Frontal cortex (tissue), 4 donors: ENCODE results near the gene TMEM175. TPM values are rescaled to one million over a fixed set of nuclear protein-coding genes. Genes with fewer than 3 reads are reported as not detected.

Experiments
- DNase-seq, 2 donors: peaks; one replicate each; pipeline ENCODE4 v3.0.0; 2012; ENCODE audit warnings: low spot score in 2 of 2
- FAIRE-seq: peaks from 2 replicates; lab custom pipeline; 2012; peaks lifted over from hg19 to GRCh38; lab: Jason Lieb, UNC
- total RNA-seq: library from RNA; depleted of rRNA; stranded (reverse); fragments of >200 nt; gene quantifications from one replicate; pipeline ENCODE4 v1.2.3, GENCODE V29; 2014
- donor health status: control.
- donor health status: control.
- donor health status: control.

The TMEM175 gene
- total RNA-seq, 1 donor from 2014 or later = 18.8 TPM

DNA sequence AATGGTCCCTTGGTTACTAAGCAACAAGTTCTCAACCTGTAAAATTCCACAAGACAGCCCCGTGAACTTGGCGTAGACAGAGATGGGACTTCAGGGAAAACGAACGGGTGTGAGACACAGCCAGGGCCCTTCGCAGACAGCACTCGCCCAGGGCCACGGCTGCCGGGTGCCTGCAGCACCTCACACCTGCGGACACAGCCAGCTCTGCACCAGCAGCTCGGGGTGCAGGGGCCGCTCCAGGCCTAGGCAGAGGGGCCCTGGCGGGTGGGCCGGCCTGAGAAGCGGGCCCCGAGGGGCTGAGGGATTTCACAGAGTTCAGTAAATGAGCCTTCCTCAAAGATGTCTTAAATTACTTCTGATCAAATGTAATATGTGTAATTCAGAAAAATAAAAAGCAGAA lies 34.1 kb upstream of the TMEM175 start:
- no peak for FAIRE-seq

DNA sequence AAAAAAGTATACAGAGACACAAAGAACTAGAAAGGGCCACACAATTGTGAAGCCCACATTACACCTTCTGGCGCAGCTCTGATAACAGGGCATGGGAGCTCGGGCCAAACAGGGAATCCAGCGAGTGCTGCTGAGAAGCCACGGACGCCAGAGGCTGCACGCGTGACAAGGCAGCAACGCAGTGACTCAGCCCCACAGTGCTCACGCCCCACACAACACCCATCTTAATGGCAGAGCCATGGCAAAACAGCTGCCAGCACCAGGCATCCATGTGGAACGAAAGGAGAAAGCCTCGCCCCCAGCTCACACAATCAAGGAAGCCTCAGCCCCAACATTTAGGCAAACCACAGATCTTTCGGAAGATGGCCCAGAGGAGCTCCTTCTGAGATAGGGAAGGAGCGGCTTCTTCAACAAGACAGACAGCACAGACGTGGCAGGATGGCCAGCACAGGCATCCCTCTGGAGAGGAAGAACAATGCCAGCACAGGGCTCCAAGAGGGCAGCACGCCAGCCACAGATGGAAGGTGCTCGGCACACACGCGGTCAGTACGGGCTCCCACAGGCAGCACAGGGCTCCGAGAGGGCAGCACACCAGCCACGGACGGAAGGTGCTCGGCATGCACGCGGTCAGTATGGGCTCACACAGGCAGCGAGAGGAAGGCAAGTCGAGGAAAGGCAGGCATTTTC lies 33.2 kb upstream of the TMEM175 start:
- FAIRE-seq = no peak
- peak in 1 of 2 donors; percentile 53 for DNase-seq

More for the DNA sequence above, 34.1 kb upstream of the TMEM175 start:
- DNase-seq = no peak

DNA sequence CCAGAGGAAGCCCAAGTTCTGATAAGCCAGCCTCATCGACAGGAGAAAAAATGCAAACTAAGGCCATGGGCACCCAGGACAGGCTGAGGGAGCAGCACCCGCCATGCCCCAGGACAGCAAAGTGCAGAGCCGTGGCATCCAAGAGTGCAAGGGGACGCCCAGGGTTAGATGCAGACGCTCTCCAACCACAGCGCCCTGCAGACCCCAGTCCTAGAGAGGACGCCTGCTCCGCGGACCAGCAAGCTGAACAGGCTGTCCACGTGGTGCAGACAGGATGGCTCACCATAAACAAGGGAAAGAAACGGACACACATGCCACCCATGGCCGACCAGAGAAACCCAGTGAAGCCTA lies 32.7 kb upstream of the TMEM175 start:
- DNase-seq (no peak), FAIRE-seq (no peak)

- DNase-seq = no peak
- FAIRE-seq = no peak
Measured at GRCh38 chr4:900073-900472, 32.2 kb upstream of the TMEM175 start.

- FAIRE-seq = no peak
- DNase-seq = no peak
Measured at GRCh38 chr4:900721-901120, 31.5 kb upstream of the TMEM175 start.

- no peak for FAIRE-seq
- DNase-seq = no peak
Measured at GRCh38 chr4:901192-901910, 30.9 kb upstream of the TMEM175 start.

DNA sequence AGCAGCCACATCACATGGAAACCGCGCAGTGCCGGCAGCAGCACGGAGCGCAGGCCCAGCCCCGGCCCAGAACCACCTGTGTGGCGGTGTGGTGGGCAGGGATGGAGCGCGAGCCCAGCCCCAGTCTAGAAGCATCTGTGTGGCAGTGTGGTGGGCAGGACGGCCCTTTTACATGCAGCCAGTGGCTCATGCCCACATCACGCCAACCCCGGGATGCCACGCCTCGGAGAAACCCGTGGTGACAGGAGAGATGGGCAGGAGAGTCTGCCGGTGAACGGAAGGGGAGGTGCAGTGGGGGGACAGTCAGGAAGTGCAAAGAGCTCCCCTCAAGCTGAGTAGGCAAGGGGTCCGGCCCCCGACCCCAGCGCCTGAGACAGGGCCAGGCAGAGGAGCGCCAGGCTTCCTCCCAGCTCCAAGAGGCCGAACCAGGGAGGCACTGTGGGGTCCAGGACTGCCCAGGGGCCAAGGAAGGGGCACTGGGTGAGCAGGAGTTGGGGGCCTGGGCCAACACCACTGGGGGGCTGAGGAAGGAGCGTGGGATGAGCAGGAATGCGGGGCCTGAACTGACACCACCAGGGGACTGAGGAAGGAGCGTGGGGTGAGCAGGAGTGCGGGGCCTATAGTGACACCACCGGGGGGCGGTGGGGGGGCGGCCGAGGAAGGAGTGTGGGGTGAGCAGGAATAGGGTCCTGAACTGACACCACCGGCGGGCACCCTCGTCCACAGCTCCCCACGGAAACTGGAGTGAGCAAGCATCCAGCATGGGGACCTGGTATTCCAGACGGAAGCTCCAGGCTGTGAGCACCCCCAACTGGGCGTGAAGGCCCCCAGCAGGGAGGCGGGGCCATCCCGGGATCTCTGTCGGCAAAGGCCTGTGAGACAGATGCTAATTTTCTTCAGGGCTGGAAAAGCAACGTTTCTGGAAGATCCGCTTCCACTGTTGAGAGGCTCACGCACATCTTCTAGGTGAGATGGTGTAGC lies 28.9 kb upstream of the TMEM175 start:
- FAIRE-seq = no peak
- no peak for DNase-seq

- FAIRE-seq = no peak
- no peak for DNase-seq
Measured at GRCh38 chr4:905485-906338, 26.5 kb upstream of the TMEM175 start.

DNA sequence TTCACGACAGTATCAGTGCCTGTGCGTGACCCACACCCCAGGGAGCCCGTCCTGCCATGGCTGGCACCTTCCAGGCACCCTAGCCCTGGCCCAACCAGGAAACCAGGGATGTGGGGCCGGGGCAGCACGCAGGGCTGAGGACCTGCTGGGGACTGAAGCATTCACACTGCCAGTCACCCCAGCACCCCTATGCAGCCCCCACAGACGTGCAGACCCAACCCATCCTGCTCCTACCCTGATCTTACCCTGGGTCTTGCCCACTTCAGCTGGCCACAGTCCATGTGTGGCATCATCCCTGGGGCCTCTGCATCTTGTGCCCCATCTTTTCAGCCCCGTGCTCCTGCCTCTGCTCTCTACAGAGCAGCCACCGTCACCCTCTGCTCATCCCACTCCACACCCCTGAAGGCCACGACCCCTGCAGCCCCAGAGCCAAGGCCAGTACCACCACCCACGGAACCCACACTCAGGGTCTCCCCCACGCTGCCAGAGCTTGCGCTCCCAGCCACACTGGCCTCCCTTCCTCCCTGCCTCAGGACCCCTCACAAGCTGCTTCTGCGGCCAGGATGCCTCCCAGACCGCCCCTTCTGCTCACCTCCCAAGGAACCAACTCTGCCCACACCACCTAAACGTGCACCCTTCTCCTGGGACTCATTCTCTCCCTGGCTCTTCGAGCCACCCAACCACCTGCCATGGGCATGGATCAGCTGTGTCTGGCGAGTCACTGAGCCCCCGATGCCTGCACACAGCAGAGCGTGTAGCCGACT lies 25.7 kb upstream of the TMEM175 start:
- DNase-seq (no peak), FAIRE-seq (no peak)

- no peak for FAIRE-seq
- no peak for DNase-seq
Measured at GRCh38 chr4:907103-907400, 25.2 kb upstream of the TMEM175 start.

DNA sequence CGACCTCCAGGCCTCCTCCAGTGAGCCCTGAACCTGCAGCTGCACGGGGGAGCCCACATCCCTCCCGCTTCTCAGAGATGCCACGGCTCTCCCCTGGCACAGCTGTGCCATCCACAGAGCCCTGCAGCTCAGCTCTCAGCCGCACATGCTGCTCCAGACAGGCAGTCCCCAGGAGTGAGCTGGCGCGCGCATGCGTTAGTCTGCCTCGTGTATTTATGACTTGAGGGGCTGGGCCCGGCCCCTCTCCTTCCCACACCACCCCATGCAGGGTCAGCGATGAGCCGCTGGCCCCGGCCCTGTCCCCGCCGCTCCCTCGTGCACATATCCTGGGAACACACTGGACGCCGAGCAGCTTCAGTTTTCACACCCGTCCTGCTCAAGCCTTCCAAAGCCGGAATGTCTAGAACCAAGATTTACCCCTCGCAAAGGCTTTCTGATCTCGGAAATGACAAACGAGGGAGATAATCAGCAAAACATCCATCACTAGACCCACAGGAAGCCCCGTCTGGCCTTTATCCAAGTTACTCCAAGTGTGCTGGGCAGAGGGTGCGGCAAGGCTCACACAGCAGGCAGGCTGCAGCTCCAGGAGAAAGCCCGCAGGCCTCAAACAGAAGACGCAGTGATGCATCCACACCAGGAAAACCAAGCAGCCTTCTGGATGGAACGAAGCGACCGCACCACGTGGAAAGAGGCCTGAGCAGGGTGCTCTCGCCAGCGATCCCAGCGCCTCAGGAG lies 24.4 kb upstream of the TMEM175 start:
- FAIRE-seq (no peak), DNase-seq (no peak)

GRCh38 chr4:909131-909571 lies 23.1 kb upstream of the TMEM175 start:
- DNase-seq (no peak), FAIRE-seq (no peak)

DNA sequence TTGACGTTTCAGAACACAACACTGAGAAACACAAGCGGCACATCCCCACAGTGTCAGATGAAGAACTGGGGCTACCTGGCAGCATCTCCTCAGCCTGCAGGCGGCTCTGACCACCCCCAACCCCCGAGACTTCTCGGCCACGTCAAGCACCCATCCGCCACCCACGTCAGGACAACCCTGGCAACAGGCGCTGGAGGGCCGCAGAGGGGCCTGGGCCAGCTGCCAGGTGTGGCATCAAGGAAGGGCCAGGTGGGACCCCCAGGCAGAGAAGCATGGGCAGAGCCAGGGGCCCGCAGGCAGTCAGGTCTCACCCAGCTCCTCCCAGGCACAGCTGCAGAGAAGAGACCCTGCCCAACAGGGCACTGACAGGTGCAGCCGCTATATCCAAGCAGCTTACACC lies 22.4 kb upstream of the TMEM175 start:
- FAIRE-seq = no peak
- no peak for DNase-seq

DNA sequence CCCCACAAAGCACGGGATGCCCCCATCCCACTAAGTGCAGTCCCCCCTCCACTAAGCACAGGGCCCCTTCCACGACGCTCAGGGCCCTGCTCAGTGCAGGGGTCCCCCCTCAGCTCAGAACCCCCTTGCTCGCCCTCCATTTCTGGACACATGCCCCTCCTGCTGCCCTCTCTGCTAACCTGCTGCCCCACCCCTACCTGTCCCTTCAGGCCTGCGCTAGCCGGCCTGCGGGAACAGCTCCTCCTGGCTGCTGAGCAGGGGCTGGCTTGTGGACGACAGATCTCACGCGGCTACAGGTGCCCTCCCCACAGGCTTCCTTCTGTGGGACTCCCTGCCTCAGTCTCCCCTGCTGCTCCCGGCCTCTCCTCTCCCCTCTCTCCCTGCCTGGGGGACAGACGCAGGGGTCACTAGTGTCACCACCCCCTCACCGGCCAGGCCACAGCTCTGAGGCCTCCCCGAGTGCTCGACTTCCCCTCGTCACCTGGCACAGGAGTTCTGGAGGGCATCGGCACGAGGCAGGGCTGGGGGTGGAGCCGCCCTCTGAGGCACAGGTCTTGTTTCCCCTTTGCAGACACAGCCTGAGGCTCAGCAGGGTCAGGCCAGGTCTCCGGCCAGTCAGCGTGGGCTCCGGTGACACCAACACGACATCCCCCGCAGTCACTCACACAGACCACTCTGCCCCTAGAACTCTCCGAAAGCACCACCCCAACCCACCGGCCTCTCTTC lies 21.7 kb upstream of the TMEM175 start:
- DNase-seq (no peak), FAIRE-seq (no peak)

DNA sequence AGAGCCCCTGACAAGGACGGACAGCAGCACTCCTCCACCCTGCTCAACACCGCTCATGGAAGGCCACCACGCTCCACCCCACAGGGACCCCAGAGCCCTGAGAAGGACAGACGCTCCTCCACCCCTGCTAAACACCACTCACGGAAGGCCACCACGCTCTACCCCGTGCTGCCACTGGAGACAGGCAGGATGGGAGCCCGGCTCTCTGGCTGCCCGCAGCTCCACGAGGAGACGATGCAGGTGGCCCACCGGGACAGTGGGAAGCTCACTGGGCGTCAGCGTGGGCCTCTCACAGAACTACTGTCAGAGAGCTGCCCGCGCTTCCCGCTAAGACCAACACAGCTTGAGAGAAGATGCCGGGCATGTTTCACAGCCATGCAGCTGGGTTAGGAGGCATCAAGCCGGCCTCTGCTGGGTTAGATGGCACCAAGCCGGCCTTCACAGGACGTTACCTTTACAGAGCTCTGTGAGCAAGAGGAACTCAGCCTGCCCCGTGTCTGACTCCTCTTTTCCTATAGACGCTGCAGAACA lies 21.0 kb upstream of the TMEM175 start:
- FAIRE-seq = no peak
- DNase-seq = no peak

GRCh38 chr4:911871-912490 lies 20.3 kb upstream of the TMEM175 start:
- DNase-seq (no peak), FAIRE-seq (no peak)
